PC-9 (cell line): Measurements from ENCODE around the gene GMEB1.
"Not testable (repeated sequence)": the region's sequence is repeated elsewhere in the genome, so short reads cannot be mapped to it uniquely, and the experiment has no call there.

ENCODE experiments used
- EZH2 ChIP-seq: fragments of 200-600 bp; sonication (generic); IDR thresholded peaks from 2 replicates; pipeline ENCODE4 v1.8.0; 2017; ENCODE audit warnings: antibody characterized with exemption, low read depth
- TF ChIP-seq, protein P1 (sequence below): fragments of 200-600 bp; sonication (generic); conservative IDR thresholded peaks from 2 replicates; pipeline ENCODE4 v1.6.1; 2017; ENCODE audit warnings: mixed run types, antibody characterized with exemption, mild to moderate bottlenecking, moderate library complexity

DNA sequence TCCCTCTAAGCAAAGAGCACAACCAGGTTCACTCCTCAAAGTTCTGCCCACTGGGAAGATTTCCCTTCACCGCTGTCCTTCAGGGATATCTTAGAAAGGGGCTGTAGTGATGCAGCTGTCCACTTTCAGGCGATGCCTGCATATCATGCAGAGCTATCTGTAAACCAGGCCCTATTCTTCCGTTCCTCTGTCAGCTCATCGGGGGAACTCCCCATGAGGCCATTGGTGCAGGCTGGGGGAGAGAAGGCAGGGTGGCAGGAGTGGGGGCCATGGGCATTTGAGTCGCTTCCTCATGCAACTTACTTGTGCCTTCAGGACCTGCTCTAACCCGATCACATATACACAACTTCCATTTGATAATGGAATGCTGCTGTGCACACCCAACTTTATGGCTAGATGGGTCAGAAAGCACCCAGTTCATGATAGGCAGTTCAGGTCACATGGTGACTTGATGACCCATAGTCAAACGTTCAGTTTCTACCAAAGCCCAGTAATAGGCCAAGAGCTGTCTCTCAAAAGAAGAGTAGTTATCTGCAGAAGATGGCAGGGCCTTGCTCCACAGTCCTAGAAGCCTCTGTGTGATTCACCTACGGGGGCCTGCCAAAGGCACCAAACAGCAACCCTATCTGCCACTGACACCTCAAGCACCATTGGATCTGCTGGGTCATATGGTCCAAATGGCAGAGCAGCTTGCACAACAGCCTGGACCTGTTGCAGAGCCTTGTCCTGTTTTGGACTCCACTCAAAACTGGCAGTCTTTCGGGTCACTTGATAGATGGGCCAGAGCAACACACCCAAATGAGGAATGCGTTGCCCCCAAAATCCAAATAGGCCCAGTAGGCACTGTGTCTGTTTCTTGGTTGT lies 12.9 kb upstream of the GMEB1 start:
- not testable (repeated sequence) for TF ChIP-seq EZH2
- TF ChIP-seq, protein P1, sequence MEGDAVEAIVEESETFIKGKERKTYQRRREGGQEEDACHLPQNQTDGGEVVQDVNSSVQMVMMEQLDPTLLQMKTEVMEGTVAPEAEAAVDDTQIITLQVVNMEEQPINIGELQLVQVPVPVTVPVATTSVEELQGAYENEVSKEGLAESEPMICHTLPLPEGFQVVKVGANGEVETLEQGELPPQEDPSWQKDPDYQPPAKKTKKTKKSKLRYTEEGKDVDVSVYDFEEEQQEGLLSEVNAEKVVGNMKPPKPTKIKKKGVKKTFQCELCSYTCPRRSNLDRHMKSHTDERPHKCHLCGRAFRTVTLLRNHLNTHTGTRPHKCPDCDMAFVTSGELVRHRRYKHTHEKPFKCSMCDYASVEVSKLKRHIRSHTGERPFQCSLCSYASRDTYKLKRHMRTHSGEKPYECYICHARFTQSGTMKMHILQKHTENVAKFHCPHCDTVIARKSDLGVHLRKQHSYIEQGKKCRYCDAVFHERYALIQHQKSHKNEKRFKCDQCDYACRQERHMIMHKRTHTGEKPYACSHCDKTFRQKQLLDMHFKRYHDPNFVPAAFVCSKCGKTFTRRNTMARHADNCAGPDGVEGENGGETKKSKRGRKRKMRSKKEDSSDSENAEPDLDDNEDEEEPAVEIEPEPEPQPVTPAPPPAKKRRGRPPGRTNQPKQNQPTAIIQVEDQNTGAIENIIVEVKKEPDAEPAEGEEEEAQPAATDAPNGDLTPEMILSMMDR: not testable (repeated sequence)
